AG08396 (cell line): ENCODE results near the gene PCDH12.
A peak's percentile ranks its signal among the peaks of the same experiment; 100 is the strongest.
"Not testable (repeated sequence)": the region's sequence is repeated elsewhere in the genome, so short reads cannot be mapped to it uniquely, and the experiment has no call there.

Experiments used
- DNase-seq: peaks from one replicate; pipeline ENCODE4 v3.0.0; 2012; ENCODE audit warnings: low spot score, mixed read lengths

Gene PCDH12

DNA sequence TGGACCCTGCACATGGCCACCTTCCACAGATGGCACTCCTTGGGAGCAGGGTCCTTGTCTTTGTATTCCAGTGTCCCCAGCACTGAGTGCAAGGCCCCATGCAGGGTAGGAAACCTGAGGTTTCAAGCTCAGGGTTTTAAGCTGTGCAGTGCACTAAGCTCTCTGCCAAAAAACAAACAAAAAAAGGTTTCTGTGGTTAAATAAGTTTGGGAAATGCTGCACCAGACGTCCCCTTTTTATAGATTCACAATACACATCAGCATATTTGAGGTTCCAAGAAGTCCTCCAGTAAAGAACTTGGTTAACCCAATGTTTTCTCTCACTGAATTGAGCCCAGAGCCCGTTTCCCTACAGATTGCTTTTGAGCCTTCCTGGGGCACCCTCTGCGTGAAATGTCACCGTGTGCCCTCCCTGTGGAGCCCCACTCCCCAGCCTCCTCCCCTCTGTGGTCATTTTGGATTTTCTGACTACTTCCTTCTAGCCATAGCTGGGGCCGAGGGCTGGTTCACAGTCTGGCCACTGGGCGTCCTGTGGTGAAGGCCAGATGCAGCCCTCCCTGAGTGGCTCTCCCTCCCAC, 17.2 kb downstream of the PCDH12 start:
- DNase-seq, result peak; percentile 58

DNA sequence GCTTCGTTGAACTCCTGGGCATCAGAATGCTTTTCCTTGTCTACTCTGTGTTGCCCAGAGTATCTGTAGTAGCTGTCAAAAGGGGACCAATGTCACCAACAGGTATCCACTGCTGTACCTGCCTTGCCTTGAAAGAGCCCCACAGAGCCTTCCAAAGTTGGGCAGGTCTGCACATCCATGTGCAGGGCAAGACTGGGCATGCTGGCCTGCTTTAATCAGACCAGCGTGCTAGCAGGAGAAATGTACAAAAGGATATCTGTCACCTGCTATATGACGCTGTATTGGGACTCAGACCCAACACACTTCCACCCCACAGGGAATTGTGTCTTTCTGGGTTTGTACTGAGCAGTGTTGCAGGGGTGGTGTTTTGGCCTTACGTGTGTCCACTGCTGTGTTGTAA, 22.5 kb downstream of the PCDH12 start:
- DNase-seq, result no peak

DNA sequence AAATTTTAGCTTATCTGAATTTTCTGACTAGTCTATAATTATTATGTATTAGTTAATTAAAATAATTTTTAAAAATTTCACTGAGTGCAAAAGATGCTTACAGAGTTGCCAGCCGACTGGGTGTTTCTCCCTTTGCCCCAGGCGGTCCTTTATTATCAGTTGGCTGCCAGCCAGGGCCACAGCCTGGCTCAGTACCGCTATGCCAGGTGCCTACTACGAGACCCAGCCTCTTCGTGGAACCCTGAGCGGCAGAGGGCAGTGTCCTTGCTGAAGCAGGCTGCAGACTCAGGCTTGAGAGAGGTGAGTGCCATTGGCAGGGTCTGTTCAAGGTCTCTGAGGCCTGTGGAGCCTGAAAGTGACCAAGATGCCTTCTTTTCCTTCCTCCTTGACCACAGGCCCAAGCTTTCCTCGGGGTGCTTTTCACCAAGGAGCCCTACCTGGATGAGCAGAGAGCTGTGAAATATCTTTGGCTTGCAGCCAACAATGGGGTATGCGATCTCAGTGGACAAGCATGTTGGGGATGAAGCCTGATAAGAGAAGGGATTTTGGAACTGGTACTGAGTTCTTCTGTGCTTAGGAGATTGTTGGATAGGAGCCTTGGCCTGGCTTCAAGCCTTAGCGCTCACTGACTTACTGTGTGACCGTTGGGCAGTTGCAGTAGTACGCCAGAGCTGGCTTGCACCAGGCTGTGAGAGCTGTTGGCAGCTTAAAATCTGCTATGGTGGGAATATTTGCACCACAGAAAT, 23.7 kb downstream of the PCDH12 start:
- DNase-seq, result no peak

DNA sequence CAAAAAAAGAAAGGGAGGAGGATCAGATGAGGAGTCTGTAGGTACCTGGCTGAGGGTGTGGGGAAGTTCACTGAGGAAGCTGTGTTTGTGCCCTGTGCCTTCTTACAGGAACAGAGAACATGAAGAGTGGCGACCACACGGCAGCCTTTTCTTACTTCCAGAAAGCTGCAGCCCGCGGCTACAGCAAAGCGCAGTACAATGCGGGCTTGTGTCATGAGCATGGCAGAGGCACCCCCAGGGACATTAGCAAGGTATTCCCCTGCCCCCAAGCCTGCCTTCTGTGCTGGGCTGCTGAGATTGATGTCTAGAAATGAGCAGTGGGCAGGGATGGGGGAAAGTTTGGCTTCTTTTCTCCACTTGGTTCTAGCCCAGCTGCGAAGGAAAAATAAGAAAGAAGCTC, 24.9 kb downstream of the PCDH12 start:
- DNase-seq, result no peak

DNA sequence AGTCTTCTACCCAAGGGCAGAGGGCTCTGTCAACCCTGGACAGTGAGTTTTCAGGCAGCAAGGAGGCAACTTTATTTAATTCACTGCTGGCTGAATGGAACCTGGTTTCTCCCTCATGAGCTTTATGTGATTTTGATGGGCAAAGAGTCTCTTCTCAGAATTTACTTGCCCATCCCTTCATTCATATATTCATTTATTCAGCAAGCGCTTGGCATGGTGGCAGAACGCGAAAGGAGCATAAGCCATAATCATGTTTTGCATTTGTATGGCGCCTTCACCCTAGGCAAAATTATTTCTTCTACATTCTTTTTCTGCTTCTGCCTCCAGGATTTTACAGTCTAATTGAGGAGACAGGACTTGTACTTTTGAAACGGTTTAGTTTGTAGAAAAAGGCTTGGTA, 26.3 kb downstream of the PCDH12 start:
- DNase-seq, result no peak

DNA sequence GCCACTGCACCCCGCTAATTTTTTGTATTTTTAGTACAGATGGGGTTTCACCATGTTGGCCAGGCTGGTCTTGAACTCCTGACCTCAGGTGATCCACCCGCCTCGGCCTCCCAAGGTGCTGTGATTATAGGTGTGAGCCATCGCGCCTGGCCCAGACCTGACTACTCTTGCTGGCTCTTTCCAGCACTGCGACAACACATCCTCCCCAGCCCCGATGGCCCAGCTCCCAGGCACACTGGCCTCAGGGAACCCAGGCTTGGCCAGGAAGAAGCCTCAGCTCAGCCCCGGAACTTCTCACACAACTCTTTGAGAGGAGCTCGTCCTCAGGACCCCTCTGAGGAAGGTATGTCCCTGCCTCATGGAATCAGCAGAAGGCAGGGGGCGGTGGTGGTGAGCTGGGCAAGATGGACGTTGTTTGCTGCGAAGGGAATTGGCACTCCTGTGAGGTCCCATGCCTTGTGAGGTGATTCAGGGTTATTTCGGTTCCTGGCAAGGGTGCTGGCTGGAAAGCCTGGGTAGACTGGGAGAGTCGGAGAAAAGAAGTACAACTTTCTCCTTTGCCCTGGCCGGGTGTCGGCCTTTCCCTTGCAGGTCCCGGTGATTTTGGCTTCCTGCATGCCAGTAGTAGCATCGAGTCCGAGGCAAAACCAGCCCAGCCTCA, 28.5 kb downstream of the PCDH12 start:
- DNase-seq, result no peak

DNA sequence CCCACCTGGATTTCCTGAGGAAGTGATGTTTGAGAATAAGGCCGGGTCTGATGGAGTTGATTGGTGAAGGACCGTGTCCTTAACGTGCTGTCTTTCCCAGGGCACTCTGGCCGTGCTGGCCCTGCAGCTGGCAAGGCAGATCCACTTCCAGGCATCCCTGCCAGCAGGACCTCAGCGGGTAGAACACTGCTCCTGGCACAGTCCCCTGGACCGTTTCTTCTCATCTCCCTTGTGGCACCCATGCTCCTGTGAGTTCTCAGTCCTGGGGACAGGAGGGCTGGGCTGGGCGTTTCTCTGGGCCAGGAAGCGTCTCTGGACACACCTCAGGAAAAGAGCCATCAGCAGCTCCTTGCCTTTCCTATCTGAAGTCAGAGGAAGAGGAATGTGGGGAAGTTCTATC, 30.0 kb downstream of the PCDH12 start:
- no peak for DNase-seq

DNA sequence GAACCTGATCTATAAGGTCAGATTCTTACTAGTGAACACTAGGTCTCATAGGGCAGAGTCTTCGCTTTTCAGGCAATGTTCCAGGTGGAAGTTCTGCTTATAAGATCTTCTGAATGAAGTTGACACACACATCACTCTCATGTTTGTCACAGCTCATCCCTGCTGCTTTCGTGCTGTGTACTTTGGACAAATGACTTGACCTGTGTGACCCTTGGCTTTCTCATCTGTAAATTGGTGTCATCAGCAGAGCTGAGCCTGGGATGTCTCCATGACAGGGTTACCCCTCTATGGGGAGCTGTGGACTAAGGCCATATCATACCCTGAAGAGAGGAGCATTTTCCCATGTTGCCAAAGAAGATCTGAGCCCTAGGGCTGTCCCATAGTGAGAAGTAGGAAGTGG, 31.6 kb downstream of the PCDH12 start:
- DNase-seq, result no peak

DNA sequence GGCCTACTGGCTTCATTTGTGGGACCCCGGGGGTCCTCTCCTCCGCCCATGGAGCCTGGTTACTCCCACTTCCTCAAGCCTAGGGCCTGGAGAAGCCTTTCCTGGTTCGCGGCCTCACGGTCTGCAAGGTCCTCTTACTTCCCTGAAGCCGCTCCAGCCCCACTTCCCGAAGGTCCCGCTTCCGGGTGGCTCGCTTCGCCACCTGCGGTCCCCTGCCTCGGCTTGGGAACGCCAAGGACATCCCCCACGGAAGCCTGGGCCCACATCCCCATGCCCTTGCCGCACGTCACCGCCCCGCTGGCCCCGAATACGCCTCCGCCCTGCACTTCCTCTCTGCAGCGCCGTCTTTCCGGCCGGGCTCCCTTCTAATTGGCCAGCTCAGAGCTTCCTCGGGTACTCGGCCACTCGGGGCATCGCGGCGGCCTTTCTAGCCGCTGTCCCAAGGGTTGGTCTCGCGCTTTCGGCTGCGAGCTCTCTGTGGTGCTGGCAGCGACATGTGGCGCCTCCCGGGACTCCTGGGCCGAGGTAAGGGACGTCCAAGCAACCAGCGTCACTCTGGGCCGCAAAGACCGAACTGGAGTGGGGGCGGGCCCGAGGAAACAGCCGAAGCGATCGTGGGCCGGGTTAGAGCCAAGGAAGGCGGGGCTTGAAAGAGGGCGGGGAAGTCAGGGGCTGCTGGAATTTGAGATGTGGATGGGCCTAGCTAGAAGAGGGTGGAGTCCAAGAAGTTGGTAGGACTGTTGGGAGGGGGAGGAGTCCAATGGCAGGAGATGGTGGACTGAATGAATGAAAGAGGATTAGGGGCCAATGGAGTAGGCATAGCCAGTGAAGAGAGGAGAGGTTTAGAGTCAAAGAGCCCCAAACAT, 34.3 kb downstream of the PCDH12 start, which contains the start of gene DELE1:
TSS of gene DELE1 (plus strand) at position 424 of the 866 bp plus-strand sequence. CDS start at position 495, 71 bp downstream.
- peak; percentile 94 for DNase-seq

DNA sequence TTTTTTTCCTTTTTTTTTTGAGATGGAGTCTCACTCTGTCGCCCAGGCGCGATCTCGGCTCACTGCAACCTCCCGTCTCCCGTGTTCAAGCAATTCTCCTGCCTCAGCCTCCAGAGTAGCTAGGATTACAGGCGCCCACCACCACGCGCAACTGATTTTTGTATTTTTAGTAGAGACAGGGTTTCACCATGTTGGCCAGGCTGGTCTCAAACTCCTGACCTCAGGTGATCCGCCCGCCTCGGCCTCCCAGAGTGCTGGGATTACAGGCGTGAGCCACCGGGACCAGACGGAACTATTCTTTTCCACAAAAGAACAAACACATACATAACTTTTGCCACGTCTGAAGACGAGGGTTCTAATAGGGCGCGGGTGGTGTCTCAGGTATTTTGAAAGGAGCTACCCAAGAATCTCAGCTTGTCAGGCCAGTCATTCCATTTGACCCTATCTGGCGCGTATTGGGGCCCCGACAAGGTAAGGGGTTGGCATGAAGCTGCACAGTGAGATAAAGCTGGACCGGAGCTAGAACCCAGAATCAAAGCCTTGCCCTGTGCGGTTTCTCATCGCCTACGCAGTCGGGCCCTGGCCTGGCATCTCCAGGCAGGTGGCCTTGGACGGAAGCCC, 35.1 kb downstream of the PCDH12 start:
- not testable (repeated sequence) for DNase-seq

DNA sequence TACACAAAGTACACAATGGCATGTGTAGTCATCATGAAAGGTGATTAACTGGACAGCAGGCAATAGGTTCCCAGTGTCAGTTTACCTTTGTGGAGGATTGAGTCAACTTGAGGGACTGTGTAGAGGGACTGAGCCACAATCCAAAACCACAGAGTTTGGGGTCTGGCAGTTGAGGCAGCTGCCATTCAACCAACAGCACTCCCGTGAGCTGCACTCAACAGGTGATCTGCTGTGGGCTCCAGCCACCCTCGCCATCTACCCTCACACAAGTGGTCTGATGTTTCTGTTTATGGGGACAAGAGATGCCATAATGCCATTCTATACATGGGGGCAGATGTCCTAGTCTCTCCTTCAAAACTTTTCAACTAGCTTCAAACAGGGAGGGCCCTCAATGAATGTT, 37.2 kb downstream of the PCDH12 start:
- DNase-seq, result no peak

DNA sequence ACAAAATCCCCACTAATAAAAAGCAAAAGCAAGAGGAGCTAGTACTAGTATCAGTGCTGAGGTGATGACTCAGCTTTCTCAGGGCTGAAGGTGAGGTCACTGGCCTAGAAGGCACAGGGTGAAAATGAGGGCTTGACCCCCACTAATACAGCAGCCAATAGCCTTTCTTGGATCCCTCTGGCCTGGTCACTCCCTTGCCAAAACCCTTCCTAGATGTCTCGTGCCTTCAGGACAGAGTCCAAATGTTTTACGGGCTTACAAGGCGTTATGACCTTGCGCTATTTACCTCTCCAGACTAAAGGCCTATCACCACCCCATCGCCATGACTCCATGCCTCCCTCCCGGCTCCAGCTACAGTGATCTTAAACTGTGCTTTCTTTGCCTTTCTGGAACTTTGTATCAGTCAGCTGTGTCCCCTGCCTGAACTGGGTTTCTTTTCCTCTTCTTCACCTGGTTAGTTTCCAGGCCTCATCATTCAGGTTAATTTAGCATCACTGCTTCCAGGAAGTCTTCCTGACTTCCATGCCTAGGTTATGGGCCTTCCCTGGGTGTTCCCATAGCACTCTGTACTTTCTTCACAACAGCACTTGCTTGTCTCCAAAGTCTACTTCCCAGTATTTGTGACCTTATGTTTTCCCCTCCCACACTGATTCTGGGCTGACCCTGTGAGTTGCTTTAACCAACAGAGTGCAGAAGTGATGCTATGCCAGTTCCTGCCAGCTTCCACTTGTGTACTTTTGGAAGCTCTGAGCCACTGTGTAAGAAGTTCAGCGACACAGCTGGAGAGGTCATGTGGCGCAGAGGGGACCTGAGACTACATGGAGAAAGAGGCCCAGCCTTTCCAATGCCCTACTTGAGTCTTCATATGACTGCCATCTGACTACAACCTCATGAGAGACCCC, 38.5 kb downstream of the PCDH12 start:
- no peak for DNase-seq

DNA sequence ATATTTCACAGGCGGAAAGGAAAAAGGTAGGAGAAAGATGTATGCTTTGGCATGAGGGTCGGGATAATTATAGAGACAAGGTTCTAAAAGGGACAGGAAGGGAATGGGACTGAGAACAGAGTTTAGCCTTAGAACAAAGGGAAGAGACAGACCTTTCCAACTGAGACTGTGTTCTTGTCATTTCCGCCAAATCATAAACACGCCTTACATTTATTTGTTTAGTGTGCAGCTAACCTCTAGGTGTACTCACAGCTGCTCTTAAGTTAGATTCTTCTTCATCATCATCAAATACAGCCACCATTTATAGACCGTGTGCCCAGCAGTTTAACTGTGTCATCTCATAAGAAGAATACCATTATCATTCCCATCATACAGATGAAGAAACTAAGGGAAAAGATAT, 40.2 kb downstream of the PCDH12 start:
- DNase-seq, result no peak

DNA sequence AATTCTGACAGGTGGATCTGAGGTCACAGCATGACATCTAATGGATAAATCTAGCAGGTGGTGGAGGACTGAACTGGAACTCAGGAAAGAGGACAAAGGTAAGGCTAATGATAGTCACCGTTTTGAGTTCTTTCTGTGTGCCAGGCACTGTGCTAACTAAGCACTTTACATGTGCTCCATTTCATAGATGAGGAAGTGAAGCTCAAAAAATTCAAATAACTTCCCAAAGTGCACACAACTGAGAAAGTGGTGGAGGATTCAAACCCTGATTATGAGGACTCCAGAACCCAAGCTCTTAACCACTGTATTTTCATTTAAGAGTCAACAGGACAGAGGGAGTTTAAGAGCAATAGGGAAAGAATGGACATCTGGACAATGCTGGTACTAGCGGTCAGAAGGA, 41.5 kb downstream of the PCDH12 start:
- DNase-seq, result no peak

DNA sequence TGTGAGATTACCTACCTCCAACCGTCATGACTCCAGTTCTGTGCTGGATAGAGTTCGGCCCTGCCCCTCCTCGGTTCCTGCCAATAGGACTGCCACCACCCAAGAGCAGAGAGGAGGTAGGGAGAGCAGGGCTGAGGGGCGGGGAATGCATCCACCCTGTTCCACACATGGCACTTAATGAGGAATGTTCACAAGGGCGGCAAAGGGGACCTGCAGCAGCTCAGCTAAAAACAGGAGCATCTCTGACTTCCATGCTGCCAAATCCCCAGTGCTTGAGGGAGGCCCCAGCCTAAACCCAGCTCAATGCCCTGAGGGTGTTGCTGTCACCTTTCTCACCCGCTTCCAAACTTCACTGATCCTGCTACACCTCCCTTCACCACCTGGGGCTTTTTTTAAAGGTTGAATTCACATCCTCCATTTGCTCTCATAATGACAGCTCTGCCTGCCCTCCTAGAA, 42.1 kb downstream of the PCDH12 start:
- DNase-seq, result no peak

DNA sequence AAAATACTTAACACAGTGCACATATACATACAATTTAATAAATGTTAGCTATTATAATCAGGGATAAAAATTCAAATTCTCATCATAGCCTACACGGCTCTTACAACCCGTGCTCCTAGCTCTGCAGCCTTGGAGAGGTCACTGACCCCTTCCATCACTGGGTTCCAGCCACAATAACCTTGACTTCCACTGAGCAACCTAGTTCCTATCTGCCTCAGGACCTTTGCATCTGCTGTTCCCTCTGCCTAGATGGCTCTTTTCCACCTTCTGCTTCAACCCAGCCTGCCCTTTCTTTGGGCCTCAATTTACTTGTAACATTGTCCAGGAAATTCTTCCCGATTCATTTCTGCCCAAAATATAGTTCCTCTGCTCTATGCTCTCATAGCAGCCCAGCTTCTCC, 43.2 kb downstream of the PCDH12 start:
- no peak for DNase-seq

DNA sequence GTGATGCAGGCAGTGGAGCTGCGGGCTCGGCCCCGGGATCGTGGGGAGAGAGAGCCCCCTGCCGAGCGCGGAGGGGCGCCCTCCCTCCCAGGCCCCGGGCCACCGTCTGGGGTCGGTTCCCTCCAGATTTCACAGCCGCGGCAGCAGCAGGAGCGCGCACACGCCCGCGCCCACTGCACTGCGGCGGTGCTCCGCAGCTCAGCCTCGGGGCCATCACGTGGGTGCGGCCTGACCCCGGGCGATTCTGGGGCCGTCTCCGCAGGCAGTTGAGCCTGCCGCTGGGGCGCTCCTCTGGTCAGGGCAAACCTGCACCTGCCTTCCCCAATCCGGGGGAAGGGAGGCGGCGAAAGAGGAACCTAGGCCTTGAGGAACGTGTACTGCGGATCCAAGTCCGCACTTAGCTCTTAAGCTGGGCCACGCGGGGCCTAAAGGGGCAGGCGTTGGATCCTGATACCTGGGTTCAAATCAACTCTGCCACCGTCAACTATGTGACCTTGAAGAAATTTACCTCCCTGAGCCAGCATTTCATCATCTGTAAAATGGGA, 43.7 kb downstream of the PCDH12 start:
- DNase-seq, result peak; percentile 48

DNA sequence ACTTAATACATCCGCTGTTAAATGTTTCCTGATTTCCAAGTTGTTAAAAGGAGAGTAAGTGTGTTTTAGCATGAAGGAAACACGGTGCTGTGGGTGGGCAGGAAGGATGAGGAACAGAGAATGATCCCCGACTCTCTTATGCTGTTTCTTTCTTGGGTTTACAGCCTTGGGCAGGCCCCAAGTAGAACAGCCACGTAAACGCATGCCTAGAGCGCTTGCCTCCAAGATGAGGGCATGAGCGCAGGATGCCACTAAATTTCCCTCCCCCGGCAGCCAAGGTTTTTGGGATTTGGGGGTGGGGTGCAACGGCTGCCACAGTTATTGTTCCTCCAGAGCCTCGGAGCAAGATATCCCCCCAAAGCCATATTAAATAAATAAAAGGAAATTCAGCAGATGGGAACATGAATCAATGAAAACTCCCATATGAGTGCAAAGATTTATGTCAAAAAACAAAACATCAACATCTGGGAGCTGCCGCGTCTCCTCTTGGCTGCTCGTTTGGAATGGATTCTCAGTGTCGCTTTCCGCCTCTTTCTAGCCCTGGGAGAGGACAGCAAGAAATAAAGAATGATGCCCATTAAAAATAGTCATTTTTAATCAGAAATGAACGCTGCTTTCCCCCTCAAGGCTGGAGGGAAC, 44.3 kb downstream of the PCDH12 start:
- no peak for DNase-seq

DNA sequence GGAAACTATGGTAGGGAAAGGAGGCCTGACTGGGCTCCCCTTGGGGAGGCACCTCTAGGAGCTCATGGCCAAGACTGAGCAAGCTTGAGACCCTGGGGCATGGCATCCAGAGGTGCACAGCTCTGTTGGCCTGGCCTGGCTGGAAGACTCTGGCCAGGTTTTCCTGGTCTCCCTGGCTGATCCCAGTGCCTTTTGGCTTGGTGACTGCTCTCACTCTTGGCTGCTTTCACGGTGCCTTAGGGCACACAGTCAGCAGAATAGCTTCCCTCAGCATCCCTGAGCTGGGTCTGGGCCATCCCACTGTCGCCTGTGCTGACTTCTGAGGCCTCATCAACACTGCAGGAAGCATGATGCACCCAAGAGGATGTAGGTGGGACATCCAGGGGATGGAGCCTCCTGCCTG, 47.7 kb downstream of the PCDH12 start:
- DNase-seq, result no peak

DNA sequence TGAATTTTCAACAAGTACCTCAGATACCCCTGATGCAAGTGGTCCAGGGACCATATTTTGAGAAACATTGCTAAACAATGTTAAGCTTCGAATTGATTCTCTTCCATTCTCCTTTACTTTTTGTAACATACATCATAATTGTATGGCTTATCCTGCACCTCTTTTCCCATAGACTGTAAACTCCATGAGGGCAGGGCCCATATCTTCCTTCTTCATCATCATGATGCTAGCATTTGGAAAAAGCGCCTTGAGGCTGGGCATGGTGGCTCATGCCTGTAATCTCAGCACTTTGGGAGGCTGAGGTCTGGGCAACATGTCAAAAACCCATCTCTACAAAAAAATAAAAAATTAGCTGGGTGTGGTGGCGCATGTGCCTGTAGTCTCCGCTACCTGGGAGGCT, 48.8 kb downstream of the PCDH12 start:
- no peak for DNase-seq
